Non-pigmented ciliary epithelial cell (primary cell): ENCODE measurements around the gene PLXNA4.

Experiments used
- DNase-seq: peaks from one replicate; pipeline ENCODE4 v3.0.0-alpha.2; 2010; ENCODE audit warnings: low read depth

The PLXNA4 gene

GRCh38 chr7:132471515-132471914 is 104.8 kb downstream of the PLXNA4 start:
- DNase-seq: no peak

GRCh38 chr7:132469681-132470080 is 106.6 kb downstream of the PLXNA4 start:
- no peak for DNase-seq

- DNase-seq: no peak
Measured at GRCh38 chr7:132469264-132469663, 107.0 kb downstream of the PLXNA4 start.

GRCh38 chr7:132466367-132466766 is 109.9 kb downstream of the PLXNA4 start:
- no peak for DNase-seq

- DNase-seq: no peak
Measured at GRCh38 chr7:132465516-132465915, 110.8 kb downstream of the PLXNA4 start.

GRCh38 chr7:132464740-132465139 is 111.5 kb downstream of the PLXNA4 start:
- peak; percentile 13 for DNase-seq

- DNase-seq: no peak
Measured at GRCh38 chr7:132463922-132464321, 112.3 kb downstream of the PLXNA4 start.

GRCh38 chr7:132462478-132462877 is 113.8 kb downstream of the PLXNA4 start:
- no peak for DNase-seq

- DNase-seq: no peak
Measured at GRCh38 chr7:132461032-132461592, 115.2 kb downstream of the PLXNA4 start.

- DNase-seq: no peak
Measured at GRCh38 chr7:132458729-132459128, 117.5 kb downstream of the PLXNA4 start.

- no peak for DNase-seq
Measured at GRCh38 chr7:132457658-132458057, 118.6 kb downstream of the PLXNA4 start.

- no peak for DNase-seq
Measured at GRCh38 chr7:132456418-132456817, 119.9 kb downstream of the PLXNA4 start.

- DNase-seq: no peak
Measured at GRCh38 chr7:132455378-132455777, 120.9 kb downstream of the PLXNA4 start.

GRCh38 chr7:132453826-132454225 is 122.4 kb downstream of the PLXNA4 start:
- DNase-seq: no peak

GRCh38 chr7:132451161-132451560 is 125.1 kb downstream of the PLXNA4 start:
- no peak for DNase-seq

GRCh38 chr7:132450696-132451095 is 125.6 kb downstream of the PLXNA4 start:
- no peak for DNase-seq

GRCh38 chr7:132450188-132450587 is 126.1 kb downstream of the PLXNA4 start:
- no peak for DNase-seq

- DNase-seq: no peak
Measured at GRCh38 chr7:132446666-132447278, 129.5 kb downstream of the PLXNA4 start.

GRCh38 chr7:132446260-132446659 is 130.0 kb downstream of the PLXNA4 start:
- no peak for DNase-seq

- DNase-seq: no peak
Measured at GRCh38 chr7:132443761-132444520, 132.3 kb downstream of the PLXNA4 start.

GRCh38 chr7:132441935-132442334 is 134.3 kb downstream of the PLXNA4 start:
- DNase-seq: no peak

- DNase-seq: no peak
Measured at GRCh38 chr7:132440151-132440550, 136.1 kb downstream of the PLXNA4 start.

- DNase-seq: no peak
Measured at GRCh38 chr7:132438926-132439325, 137.3 kb downstream of the PLXNA4 start.
